ENCODE measurements around the gene BTG2.

The BTG2 gene

GRCh38 chr1:203276916-203277545 lies 28.3 kb upstream of the BTG2 start:
- no peak for DNase-seq

- DNase-seq = no peak
These were observed 27.0 kb upstream of the BTG2 start for GRCh38 chr1:203278082-203278884.

- DNase-seq = no peak
These were observed 26.4 kb upstream of the BTG2 start for GRCh38 chr1:203278885-203279406.

- DNase-seq = no peak
These were observed 25.3 kb upstream of the BTG2 start for GRCh38 chr1:203280061-203280460.

GRCh38 chr1:203281033-203281432 lies 24.3 kb upstream of the BTG2 start:
- no peak for DNase-seq

DNA sequence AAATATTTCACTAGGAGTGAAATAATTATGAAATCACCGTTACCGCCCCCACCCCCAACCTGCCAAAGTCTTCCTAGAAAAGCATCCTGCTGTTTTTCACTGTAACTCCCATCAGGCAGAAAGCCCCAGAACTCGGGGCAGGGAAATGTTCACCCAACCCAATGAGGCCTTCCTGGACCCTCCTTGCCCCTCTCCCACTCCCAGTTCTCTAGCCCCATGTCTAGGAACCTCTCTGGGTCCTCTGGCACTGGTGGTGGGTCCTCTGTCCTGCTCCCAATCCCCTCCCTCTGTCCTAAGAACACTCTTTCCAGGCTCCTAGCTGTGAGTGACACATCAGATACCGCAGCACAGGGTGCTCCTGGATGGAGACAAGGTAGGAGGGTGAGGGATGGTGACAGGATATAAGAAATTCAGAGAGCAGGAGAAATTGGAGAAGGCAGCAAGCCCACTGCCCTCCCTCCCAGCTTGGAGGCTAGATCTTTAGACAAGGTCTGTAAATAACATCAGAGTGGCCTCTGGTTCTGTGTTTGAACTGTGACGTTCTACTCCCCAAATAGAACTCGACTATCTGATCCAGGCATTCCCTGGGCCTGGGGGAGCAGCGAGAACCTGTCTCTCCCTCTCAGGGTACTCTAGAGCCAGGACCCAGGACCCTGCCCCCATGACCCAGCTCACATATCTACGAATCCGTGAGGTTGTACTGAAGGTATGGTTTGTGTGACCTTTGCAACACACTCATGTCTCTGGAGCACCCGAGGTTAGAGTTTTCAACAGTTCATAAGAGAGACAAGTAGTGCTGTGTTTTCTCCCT lies 23.3 kb upstream of the BTG2 start:
- no peak for DNase-seq

GRCh38 chr1:203282720-203283542 lies 22.4 kb upstream of the BTG2 start:
- no peak for DNase-seq

GRCh38 chr1:203283597-203283996 lies 21.7 kb upstream of the BTG2 start:
- no peak for DNase-seq

- DNase-seq = no peak
These were observed 20.8 kb upstream of the BTG2 start for GRCh38 chr1:203284411-203285123.

DNA sequence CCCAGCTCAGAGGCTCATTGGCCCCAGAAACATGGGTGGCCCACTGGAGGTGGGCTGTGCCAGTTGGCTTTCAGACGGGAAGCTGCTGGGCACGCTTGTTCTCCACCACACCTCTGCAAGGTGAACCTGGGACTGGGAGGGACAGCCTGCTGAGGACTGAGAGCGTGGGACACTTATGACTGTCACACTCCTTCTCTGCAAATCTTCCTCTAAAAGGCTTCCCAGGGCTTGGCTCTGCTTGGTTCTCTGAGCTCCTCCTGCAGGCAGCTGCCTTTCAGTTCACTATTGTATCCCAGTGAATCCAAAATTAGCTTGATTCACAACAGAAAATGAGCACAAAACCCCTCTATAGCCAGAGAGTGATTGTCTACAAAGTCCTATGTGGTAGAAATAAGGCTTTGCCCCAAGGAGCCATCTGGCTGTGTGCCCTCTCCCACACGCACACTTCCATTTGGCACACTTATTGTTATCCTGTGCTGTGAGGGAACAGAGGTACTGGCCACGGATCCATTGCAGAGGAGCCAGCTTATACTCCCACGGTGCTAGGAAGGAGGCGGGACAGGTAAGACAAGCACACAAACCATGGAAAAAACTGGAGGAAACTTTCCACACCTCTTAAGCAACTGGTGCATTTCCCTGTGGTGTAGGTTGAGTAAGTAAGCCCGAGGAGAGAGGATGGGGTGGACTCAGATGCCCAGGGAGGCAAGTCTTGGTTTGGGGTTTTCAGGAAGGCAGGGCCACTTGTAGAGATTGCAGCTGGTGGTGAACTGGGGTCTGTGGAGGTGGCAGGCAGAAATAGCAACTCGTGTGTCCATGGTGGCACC lies 18.9 kb upstream of the BTG2 start:
- DNase-seq = no peak

GRCh38 chr1:203287109-203287893 lies 18.0 kb upstream of the BTG2 start:
- DNase-seq = no peak

DNA sequence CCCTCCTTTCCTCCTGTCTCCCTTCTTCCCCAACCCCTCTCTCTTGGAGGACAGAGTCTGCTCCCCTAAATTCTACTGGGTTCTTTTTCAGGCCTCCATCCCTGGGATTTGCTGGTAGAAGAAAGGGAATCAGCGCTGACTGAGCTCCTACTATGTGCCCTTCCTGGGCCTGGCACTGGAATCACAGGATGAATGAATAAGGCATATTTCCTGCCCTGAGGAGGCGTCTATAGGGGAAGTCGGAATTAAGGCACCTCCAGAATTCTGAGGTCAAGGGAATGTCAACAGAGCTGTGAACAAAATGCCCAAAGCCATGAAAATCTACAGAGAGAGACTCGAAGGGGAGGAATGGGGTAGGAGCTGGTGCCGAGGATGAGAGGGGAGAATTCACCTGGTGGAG lies 17.4 kb upstream of the BTG2 start:
- DNase-seq = no peak

DNA sequence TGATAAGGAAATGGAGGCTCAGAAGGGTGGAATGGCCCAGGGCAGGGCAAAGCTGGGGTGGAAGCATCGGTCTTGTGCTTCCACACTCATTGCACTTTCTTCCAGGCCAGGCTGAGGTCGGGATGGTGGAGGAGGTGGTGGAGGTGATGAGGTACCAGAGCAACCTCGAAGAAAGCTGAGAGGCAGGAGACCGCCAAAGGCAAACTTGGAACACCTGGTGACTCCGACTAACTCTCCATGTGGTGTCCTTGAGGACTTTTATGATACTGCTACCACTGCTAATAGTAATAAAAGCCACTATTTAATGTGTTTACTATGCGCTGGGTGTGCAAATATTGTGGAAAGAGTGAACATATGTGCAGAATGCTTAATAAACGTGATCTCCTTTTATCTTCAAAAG lies 16.9 kb upstream of the BTG2 start:
- DNase-seq = no peak

GRCh38 chr1:203289281-203289981 lies 15.9 kb upstream of the BTG2 start:
- no peak for DNase-seq

DNA sequence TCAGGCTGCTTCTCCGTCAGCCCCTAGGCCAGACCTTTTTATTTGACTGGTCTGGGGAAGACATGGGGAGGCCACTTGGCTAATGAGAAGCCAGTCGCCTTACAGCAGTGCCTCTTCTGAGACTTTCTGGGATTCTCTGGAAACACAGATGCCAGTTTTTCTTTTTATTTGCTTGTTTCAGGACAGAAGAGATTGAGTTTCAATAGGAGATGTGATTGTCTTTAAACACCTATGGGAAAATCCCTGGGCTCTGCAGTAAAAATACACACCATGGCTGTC lies 15.4 kb upstream of the BTG2 start:
- no peak for DNase-seq

DNA sequence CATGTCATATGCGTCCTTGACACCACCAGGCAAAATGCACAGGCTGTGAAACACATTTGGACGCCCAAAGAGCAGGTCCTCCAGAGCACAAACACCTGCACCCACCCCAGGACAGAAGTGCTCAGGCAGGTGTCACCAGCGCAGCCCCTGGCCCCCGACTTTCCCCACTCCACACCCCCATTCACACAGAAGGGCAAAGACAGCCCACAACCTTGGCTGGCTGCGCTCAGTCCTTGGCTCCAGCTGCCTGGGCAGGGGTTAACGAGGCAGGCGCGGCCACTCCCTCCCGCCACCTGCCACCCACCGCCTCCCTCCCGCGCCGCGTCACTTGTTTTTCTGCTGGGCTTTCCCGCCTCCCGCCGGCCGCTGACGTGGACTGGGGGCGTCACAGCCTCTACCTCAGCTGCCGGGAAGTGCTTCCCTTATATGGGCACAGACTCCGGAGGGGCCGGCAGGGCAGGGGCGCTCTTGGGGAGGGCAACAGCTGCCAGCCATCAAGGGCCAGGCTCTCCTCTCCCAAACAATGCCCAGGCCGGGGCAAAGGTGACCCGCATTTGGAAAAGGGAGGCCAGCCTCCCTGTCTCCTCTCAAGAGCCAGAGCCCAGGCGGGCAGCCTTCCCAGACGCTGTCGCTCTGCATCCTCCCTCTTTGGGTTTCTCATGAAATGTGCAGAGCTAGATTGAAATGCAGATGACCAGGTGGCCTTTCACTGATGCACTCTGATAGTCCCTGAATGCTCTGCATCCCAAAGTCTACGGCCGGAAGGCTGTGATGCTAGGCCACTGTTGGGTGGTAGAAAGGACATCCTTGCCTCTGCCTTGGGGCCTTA lies 14.8 kb upstream of the BTG2 start:
- DNase-seq = peak; percentile 92

GRCh38 chr1:203291201-203292096 lies 13.9 kb upstream of the BTG2 start:
- peak; percentile 41 for DNase-seq

DNA sequence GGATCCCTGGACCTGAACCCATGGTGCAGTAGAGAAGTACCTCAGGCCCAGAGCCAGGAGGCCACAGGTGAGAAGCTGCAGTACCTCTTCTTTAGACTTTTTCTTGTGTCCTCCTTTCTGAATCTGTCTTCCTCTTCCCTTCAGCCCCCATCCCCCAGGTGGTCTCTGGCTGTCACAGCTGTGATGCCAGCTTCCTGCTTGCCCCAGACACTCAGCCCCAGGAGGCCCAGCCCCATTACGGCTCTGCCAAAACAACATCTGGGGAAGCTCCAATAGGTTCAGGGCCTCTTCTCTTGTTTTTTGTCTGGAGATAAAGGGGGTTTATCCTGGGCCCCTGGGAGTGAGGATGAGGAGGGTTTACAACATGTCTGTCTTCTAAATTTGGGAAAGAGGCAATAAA lies 9.5 kb upstream of the BTG2 start:
- DNase-seq = no peak

All from DMS79 (cell line).